ENCODE data around the gene FCER2. TPM values are rescaled to one million over a fixed set of nuclear protein-coding genes. Genes with fewer than 3 reads are reported as not detected.

The FCER2 gene
- total RNA-seq, 1 donor from 2014 or later, result not detected

GRCh38 chr19:7701049-7701653, 780 bp downstream of the FCER2 start:
- DNase-seq, result no peak
- Mint-ChIP-seq H3K4me3 (ENCODE audit: unreplicated experiment) (no peak overlapping the region), H3K27me3 (ENCODE audit: unreplicated experiment) (peaks cover 6% of the 10 kb centered on the region), H3K9me3 (ENCODE audit: unreplicated experiment) (peaks cover 2% of the 10 kb centered on the region), H3K36me3 (ENCODE audit: unreplicated experiment) (no peaks in the 10 kb centered on the region), H3K4me1 (ENCODE audit: low read depth, unreplicated experiment) (peaks cover 2% of the 10 kb centered on the region), H3K27ac (ENCODE audit: unreplicated experiment) (no peak overlapping the region)
- no peak for TF ChIP-seq CTCF (IDR thresholded peaks at IDR 0.05; ENCODE audit: partially characterized antibody, unreplicated experiment)

- Mint-ChIP-seq H3K4me3 (ENCODE audit: unreplicated experiment) (no peak overlapping the region), H3K9me3 (ENCODE audit: unreplicated experiment) (no peaks in the 10 kb centered on the region), H3K4me1 (ENCODE audit: low read depth, unreplicated experiment) (peaks cover 2% of the 10 kb centered on the region), H3K27me3 (ENCODE audit: unreplicated experiment) (peaks cover 6% of the 10 kb centered on the region), H3K27ac (ENCODE audit: unreplicated experiment) (no peak overlapping the region), H3K36me3 (ENCODE audit: unreplicated experiment) (no peaks in the 10 kb centered on the region)
- DNase-seq, result no peak
- no peak for TF ChIP-seq CTCF (IDR thresholded peaks at IDR 0.05; ENCODE audit: partially characterized antibody, unreplicated experiment)
These were observed 2.2 kb downstream of the FCER2 start for GRCh38 chr19:7699417-7700401.

- peaks cover 2% of the 10 kb centered on the region for H3K4me1 Mint-ChIP-seq (ENCODE audit: low read depth, unreplicated experiment)
- TF ChIP-seq CTCF (IDR thresholded peaks at IDR 0.05; ENCODE audit: partially characterized antibody, unreplicated experiment), result no peak
- H3K27me3 Mint-ChIP-seq (ENCODE audit: unreplicated experiment), result peaks cover 6% of the 10 kb centered on the region
- H3K4me3 Mint-ChIP-seq (ENCODE audit: unreplicated experiment), result no peak overlapping the region
- no peak overlapping the region for H3K27ac Mint-ChIP-seq (ENCODE audit: unreplicated experiment)
- H3K9me3 Mint-ChIP-seq (ENCODE audit: unreplicated experiment), result no peaks in the 10 kb centered on the region
- no peak for DNase-seq
- H3K36me3 Mint-ChIP-seq (ENCODE audit: unreplicated experiment), result no peaks in the 10 kb centered on the region
These were observed 2.9 kb downstream of the FCER2 start for GRCh38 chr19:7699003-7699402.

- H3K27ac Mint-ChIP-seq (ENCODE audit: unreplicated experiment), result no peak overlapping the region
- H3K4me1 Mint-ChIP-seq (ENCODE audit: low read depth, unreplicated experiment), result peaks cover 2% of the 10 kb centered on the region
- H3K9me3 Mint-ChIP-seq (ENCODE audit: unreplicated experiment), result no peaks in the 10 kb centered on the region
- H3K36me3 Mint-ChIP-seq (ENCODE audit: unreplicated experiment), result no peaks in the 10 kb centered on the region
- DNase-seq, result no peak
- peaks cover 6% of the 10 kb centered on the region for H3K27me3 Mint-ChIP-seq (ENCODE audit: unreplicated experiment)
- TF ChIP-seq CTCF (IDR thresholded peaks at IDR 0.05; ENCODE audit: partially characterized antibody, unreplicated experiment), result no peak
- H3K4me3 Mint-ChIP-seq (ENCODE audit: unreplicated experiment), result no peak overlapping the region
These were observed 3.3 kb downstream of the FCER2 start for GRCh38 chr19:7698583-7698982.
